Measurements from ENCODE around the gene PTPRF. TPM values are rescaled to one million over a fixed set of nuclear protein-coding genes. Genes with fewer than 3 reads are reported as not detected.

The PTPRF gene
- total and polyA plus RNA-seq, 10 donors, result 2.7 to 25.0 (median 10.8) TPM

- H3K27ac ChIP-seq, result peak overlapping the region in 7 of 8 donors; percentile 48 to 79 (median 74)
- no peak overlapping the region for H3K4me3 ChIP-seq
These were observed 11.2 kb downstream of the PTPRF start for GRCh38 chr1:43541721-43542401.

GRCh38 chr1:43542527-43543458, 12.1 kb downstream of the PTPRF start:
- TF ChIP-seq POLR2AphosphoS5 (IDR thresholded peaks at IDR 0.05), result no peak
- 79 to 88% (median 83%) methylated on average over 11 to 15 of the region's 15 CpGs for WGBS, 5 donors
- H3K4me1 ChIP-seq, result peaks cover 6 to 40% (median 20%) of the 10 kb centered on the region in 6 donors

More at GRCh38 chr1:43541721-43542401, 11.2 kb downstream of the PTPRF start:
- H3K27me3 ChIP-seq (replicated peaks in 1 of 7), result no peaks in the 10 kb centered on the region
- peaks cover 6 to 40% (median 20%) of the 10 kb centered on the region in 6 donors for H3K4me1 ChIP-seq
- TF ChIP-seq POLR2AphosphoS5 (IDR thresholded peaks at IDR 0.05) (peak; percentile 9 to 73 (median 67)), CTCF (IDR thresholded peaks at IDR 0.05 in 8 of 11, conservative IDR thresholded peaks at IDR 0.05 in 3 of 11) (no peak)
- no peaks in the 10 kb centered on the region for H3K9me3 ChIP-seq
- intact Hi-C loops (cut with DNase I; ENCODE audit: low total_unique reads), result no loop called here
- peak; percentile 83 for DNase-seq
- H3K36me3 ChIP-seq, result no peaks in the 10 kb centered on the region
- WGBS, 5 donors, result 60 to 90% (median 71%) methylated on average over 12 to 14 of the region's 14 CpGs

GRCh38 chr1:43543567-43543966, 12.9 kb downstream of the PTPRF start:
- DNase-seq, result no peak
- intact Hi-C loops (cut with DNase I; ENCODE audit: low total_unique reads), result no loop called here
- H3K27ac ChIP-seq, result peak overlapping the region in 1 of 8 donors; percentile 74

More at GRCh38 chr1:43542527-43543458, 12.1 kb downstream of the PTPRF start:
- no peak for DNase-seq
- H3K27me3 ChIP-seq (replicated peaks in 1 of 7), result no peaks in the 10 kb centered on the region
- H3K4me3 ChIP-seq, result no peak overlapping the region
- no peaks in the 10 kb centered on the region for H3K36me3 ChIP-seq
- H3K27ac ChIP-seq, result peak overlapping the region in 7 of 8 donors; percentile 47 to 79 (median 74)
- intact Hi-C loops (cut with DNase I; ENCODE audit: low total_unique reads), result no loop called here
- H3K9me3 ChIP-seq, result no peaks in the 10 kb centered on the region

GRCh38 chr1:43545339-43545694, 14.6 kb downstream of the PTPRF start:
- Histone ChIP-seq H3K9me3 (no peaks in the 10 kb centered on the region), H3K27ac (no peak overlapping the region), H3K4me1 (peaks cover 12 to 41% (median 23%) of the 10 kb centered on the region in 6 donors), H3K36me3 (no peaks in the 10 kb centered on the region), H3K4me3 (no peak overlapping the region), H3K27me3 (replicated peaks in 1 of 7) (peaks cover 0 to 6% (median 0%) of the 10 kb centered on the region in 7 donors)
- WGBS, 5 donors, result 89 to 94% (median 94%) methylated on average over 10 to 12 of the region's 12 CpGs
- TF ChIP-seq CTCF (IDR thresholded peaks at IDR 0.05 in 8 of 11, conservative IDR thresholded peaks at IDR 0.05 in 3 of 11) (no peak), POLR2AphosphoS5 (IDR thresholded peaks at IDR 0.05) (no peak), POLR2A (IDR thresholded peaks at IDR 0.05) (no peak)
- intact Hi-C loops (cut with DNase I; ENCODE audit: low total_unique reads), result no loop called here
- DNase-seq, result no peak

More at GRCh38 chr1:43543567-43543966, 12.9 kb downstream of the PTPRF start:
- peaks cover 6 to 40% (median 20%) of the 10 kb centered on the region in 6 donors for H3K4me1 ChIP-seq
- TF ChIP-seq POLR2AphosphoS5 (IDR thresholded peaks at IDR 0.05) (no peak), CTCF (IDR thresholded peaks at IDR 0.05 in 8 of 11, conservative IDR thresholded peaks at IDR 0.05 in 3 of 11) (no peak), POLR2A (IDR thresholded peaks at IDR 0.05) (no peak)
- 88 to 96% (median 93%) methylated on average over 8 of the region's 8 CpGs for WGBS, 5 donors
- no peaks in the 10 kb centered on the region for H3K9me3 ChIP-seq
- H3K4me3 ChIP-seq, result no peak overlapping the region
- no peaks in the 10 kb centered on the region for H3K27me3 ChIP-seq (replicated peaks in 1 of 7)
- no peaks in the 10 kb centered on the region for H3K36me3 ChIP-seq

Data from spleen (tissue), 11 donors.